Astrocyte (in vitro differentiated cells and primary cell): ENCODE data around the gene CARD10.

Source experiments
- EZH2 ChIP-seq: IDR thresholded peaks from 2 replicates; pipeline ENCODE4 v1.6.1; 2012; ENCODE audit warnings: mild to moderate bottlenecking, low read length, inconsistent platforms; ENCODE audit not compliant: insufficient read depth
- TF ChIP-seq, protein P1 (sequence below): IDR thresholded peaks from 2 replicates; pipeline ENCODE4 v1.5.1; 2011; ENCODE audit warnings: low read depth, mild to moderate bottlenecking, inconsistent platforms, low read length, moderate library complexity; ENCODE audit not compliant: insufficient read depth

DNA sequence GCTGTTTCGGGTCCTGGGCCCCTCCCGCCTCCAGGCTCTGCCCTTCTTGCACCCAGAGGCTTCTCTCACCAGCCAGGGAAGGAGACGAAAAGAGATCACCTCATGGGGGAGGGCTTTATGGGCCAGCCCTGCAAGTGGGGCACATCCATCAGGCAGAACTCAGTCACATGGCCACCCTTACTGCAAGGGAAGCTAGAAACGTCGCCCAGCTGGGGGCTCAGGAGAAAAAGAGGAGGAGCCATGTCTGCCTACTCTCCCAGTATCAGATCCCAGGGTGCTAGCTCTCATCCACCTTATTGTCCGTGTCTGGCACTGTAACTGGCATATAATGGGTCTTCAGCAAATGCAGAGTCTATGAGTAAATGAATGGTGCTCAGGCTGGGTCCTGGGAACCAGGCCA, 57.3 kb downstream of the CARD10 start:
- TF ChIP-seq, protein P1, sequence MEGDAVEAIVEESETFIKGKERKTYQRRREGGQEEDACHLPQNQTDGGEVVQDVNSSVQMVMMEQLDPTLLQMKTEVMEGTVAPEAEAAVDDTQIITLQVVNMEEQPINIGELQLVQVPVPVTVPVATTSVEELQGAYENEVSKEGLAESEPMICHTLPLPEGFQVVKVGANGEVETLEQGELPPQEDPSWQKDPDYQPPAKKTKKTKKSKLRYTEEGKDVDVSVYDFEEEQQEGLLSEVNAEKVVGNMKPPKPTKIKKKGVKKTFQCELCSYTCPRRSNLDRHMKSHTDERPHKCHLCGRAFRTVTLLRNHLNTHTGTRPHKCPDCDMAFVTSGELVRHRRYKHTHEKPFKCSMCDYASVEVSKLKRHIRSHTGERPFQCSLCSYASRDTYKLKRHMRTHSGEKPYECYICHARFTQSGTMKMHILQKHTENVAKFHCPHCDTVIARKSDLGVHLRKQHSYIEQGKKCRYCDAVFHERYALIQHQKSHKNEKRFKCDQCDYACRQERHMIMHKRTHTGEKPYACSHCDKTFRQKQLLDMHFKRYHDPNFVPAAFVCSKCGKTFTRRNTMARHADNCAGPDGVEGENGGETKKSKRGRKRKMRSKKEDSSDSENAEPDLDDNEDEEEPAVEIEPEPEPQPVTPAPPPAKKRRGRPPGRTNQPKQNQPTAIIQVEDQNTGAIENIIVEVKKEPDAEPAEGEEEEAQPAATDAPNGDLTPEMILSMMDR: no peak
- no peak for TF ChIP-seq EZH2
